Spleen (tissue), 7 donors: ENCODE measurements around the gene ID2.

ENCODE experiments used
- CTCF ChIP-seq, 11 experiments: fragments of 200-600 bp in 7 of 11; fragments of 450-650 bp in 4 of 11; sonication (generic) in 4 of 11; IDR thresholded peaks in 8 of 11; conservative IDR thresholded peaks in 3 of 11; 1 replicate in 7 of 11; 2 replicates in 4 of 11; pipeline versions ENCODE4 v1.4.0 to v1.8.0; 2016 to 2021; ENCODE audit warnings: antibody characterized with exemption in 11 of 11, inconsistent platforms in 4 of 11, mild to moderate bottlenecking in 1 of 11
- POLR2A ChIP-seq, 3 donors: fragments of 450-650 bp; IDR thresholded peaks; one replicate each; pipeline ENCODE4 v1.5.1; 2017; ENCODE audit warnings: antibody characterized with exemption in 3 of 3, mild to moderate bottlenecking in 1 of 3
- POLR2AphosphoS5 ChIP-seq, 3 donors: sonication (generic); formaldehyde crosslinking; IDR thresholded peaks; one replicate each; pipeline ENCODE4 v1.5.1; 2017; ENCODE audit warnings: antibody characterized with exemption in 3 of 3
- donor health status: DM: no; HTN: no; CAD: no; lungs with moderate emphysema.
- donor health status: DM: no; HTN: no; CAD: no.
- donor health status: DM: no; HTN: no; CAD: no.

GRCh38 chr2:8659092-8659734 is 22.6 kb upstream of the ID2 start:
- TF ChIP-seq POLR2AphosphoS5 (IDR thresholded peaks at IDR 0.05) (no peak), CTCF (IDR thresholded peaks at IDR 0.05 in 8 of 11, conservative IDR thresholded peaks at IDR 0.05 in 3 of 11) (no peak), POLR2A (IDR thresholded peaks at IDR 0.05) (no peak)
